ENCODE data around the gene SEC16B. TPM values are rescaled to one million over a fixed set of nuclear protein-coding genes. Genes with fewer than 3 reads are reported as not detected.

The SEC16B gene
- total and polyA plus RNA-seq, 2 of the 8 experiments (the other 6 are each of a cell fraction or from before 2014, with no cell fraction given): 0.56 to 0.94 TPM

GRCh38 chr1:177905686-177906085, 64.2 kb downstream of the SEC16B start (continued):
- TF ChIP-seq ZNF274 (IDR thresholded peaks at IDR 0.05; ENCODE audit: borderline replicate concordance, extremely low read depth, low read length): no peak

Measured in H1 (cell line).